Duodenal mucosa (tissue), 2 donors: ENCODE measurements around the gene APOL6.
A peak's percentile ranks its signal among the peaks of the same experiment; 100 is the strongest.

Experiments used
- H3K27ac ChIP-seq: one replicate; pipeline ENCODE4 v1.7.0; 2013; ENCODE audit warnings: low read depth, low read length
- H3K27me3 ChIP-seq, 2 donors: one replicate each; pipeline ENCODE4 v1.7.0; 2013; ENCODE audit warnings: low read length in 2 of 2, control low read depth in 1 of 2; ENCODE audit not compliant: insufficient read depth in 2 of 2, control insufficient read depth in 1 of 2
- H3K36me3 ChIP-seq, 2 donors: one replicate each; pipeline ENCODE4 v1.7.0; 2013; ENCODE audit warnings: low read length in 2 of 2, control low read depth in 1 of 2; ENCODE audit not compliant: insufficient read depth in 2 of 2, control insufficient read depth in 1 of 2
- H3K4me1 ChIP-seq, 2 donors: one replicate each; pipeline ENCODE4 v1.7.0; 2013; ENCODE audit warnings: low read length in 2 of 2, control low read depth in 1 of 2; ENCODE audit not compliant: insufficient read depth in 2 of 2, control insufficient read depth in 1 of 2
- H3K4me3 ChIP-seq, 2 donors: one replicate each; pipeline ENCODE4 v1.7.0; 2013; ENCODE audit warnings: low read length in 2 of 2, low read depth in 1 of 2
- H3K9ac ChIP-seq, 2 donors: one replicate each; pipeline ENCODE4 v1.7.0; 2013; ENCODE audit warnings: low read length in 2 of 2, low read depth in 1 of 2
- H3K9me3 ChIP-seq, 2 donors: one replicate each; pipeline ENCODE4 v1.7.0; 2013; ENCODE audit warnings: low read length in 2 of 2, control low read depth in 1 of 2; ENCODE audit not compliant: control insufficient read depth in 1 of 2

The APOL6 gene

GRCh38 chr22:35627267-35628041 is 20.8 kb upstream of the APOL6 start:
- H3K9ac ChIP-seq: peak overlapping the region; percentile 91 to 92
- peaks cover 8% of the 10 kb centered on the region in 2 donors for H3K4me1 ChIP-seq
- no peaks in the 10 kb centered on the region for H3K27me3 ChIP-seq
- H3K9me3 ChIP-seq: no peaks in the 10 kb centered on the region
- peak overlapping the region; percentile 90 to 93 for H3K4me3 ChIP-seq
- no peaks in the 10 kb centered on the region for H3K36me3 ChIP-seq
- H3K27ac ChIP-seq: peak overlapping the region; percentile 73

GRCh38 chr22:35628732-35629131 is 19.5 kb upstream of the APOL6 start:
- Histone ChIP-seq H3K4me3 (no peak overlapping the region), H3K4me1 (peaks cover 0 to 4% of the 10 kb centered on the region in 2 donors), H3K9ac (no peak overlapping the region), H3K27me3 (no peaks in the 10 kb centered on the region), H3K27ac (no peak overlapping the region), H3K36me3 (no peaks in the 10 kb centered on the region), H3K9me3 (no peaks in the 10 kb centered on the region)

GRCh38 chr22:35629406-35630216 is 18.6 kb upstream of the APOL6 start:
- Histone ChIP-seq H3K4me3 (no peak overlapping the region), H3K27ac (no peak overlapping the region), H3K9ac (no peak overlapping the region), H3K36me3 (no peaks in the 10 kb centered on the region), H3K27me3 (no peaks in the 10 kb centered on the region), H3K9me3 (no peaks in the 10 kb centered on the region), H3K4me1 (peaks cover 0 to 4% of the 10 kb centered on the region in 2 donors)

- Histone ChIP-seq H3K9me3 (no peaks in the 10 kb centered on the region), H3K27me3 (no peaks in the 10 kb centered on the region), H3K36me3 (no peaks in the 10 kb centered on the region), H3K27ac (no peak overlapping the region), H3K4me1 (peaks cover 0 to 4% of the 10 kb centered on the region in 2 donors), H3K9ac (no peak overlapping the region), H3K4me3 (no peak overlapping the region)
These were observed 17.9 kb upstream of the APOL6 start for GRCh38 chr22:35630387-35630793.

GRCh38 chr22:35630891-35631290 is 17.4 kb upstream of the APOL6 start:
- H3K4me1 ChIP-seq: peaks cover 0 to 4% of the 10 kb centered on the region in 2 donors
- H3K27me3 ChIP-seq: no peaks in the 10 kb centered on the region
- no peaks in the 10 kb centered on the region for H3K36me3 ChIP-seq
- no peak overlapping the region for H3K27ac ChIP-seq
- no peak overlapping the region for H3K4me3 ChIP-seq
- no peak overlapping the region for H3K9ac ChIP-seq
- no peaks in the 10 kb centered on the region for H3K9me3 ChIP-seq

- Histone ChIP-seq H3K4me1 (peaks cover 0 to 4% of the 10 kb centered on the region in 2 donors), H3K27ac (no peak overlapping the region), H3K9me3 (no peaks in the 10 kb centered on the region), H3K9ac (no peak overlapping the region), H3K36me3 (no peaks in the 10 kb centered on the region), H3K4me3 (no peak overlapping the region), H3K27me3 (no peaks in the 10 kb centered on the region)
These were observed 16.6 kb upstream of the APOL6 start for GRCh38 chr22:35631597-35631996.

GRCh38 chr22:35632935-35633334 is 15.3 kb upstream of the APOL6 start:
- no peaks in the 10 kb centered on the region for H3K27me3 ChIP-seq
- H3K4me3 ChIP-seq: no peak overlapping the region
- no peaks in the 10 kb centered on the region for H3K36me3 ChIP-seq
- no peak overlapping the region for H3K9ac ChIP-seq
- H3K27ac ChIP-seq: no peak overlapping the region
- H3K9me3 ChIP-seq: no peaks in the 10 kb centered on the region
- peaks cover 3 to 4% of the 10 kb centered on the region in 2 donors for H3K4me1 ChIP-seq

GRCh38 chr22:35633520-35633919 is 14.7 kb upstream of the APOL6 start:
- no peaks in the 10 kb centered on the region for H3K36me3 ChIP-seq
- no peak overlapping the region for H3K4me3 ChIP-seq
- H3K4me1 ChIP-seq: peaks cover 4 to 5% of the 10 kb centered on the region in 2 donors
- no peaks in the 10 kb centered on the region for H3K9me3 ChIP-seq
- H3K27me3 ChIP-seq: no peaks in the 10 kb centered on the region
- no peak overlapping the region for H3K9ac ChIP-seq
- no peak overlapping the region for H3K27ac ChIP-seq

GRCh38 chr22:35634015-35634414 is 14.2 kb upstream of the APOL6 start:
- Histone ChIP-seq H3K27me3 (no peaks in the 10 kb centered on the region), H3K9ac (no peak overlapping the region), H3K27ac (no peak overlapping the region), H3K4me1 (peaks cover 4 to 5% of the 10 kb centered on the region in 2 donors), H3K4me3 (no peak overlapping the region), H3K36me3 (no peaks in the 10 kb centered on the region), H3K9me3 (no peaks in the 10 kb centered on the region)

GRCh38 chr22:35634943-35635540 is 13.2 kb upstream of the APOL6 start:
- Histone ChIP-seq H3K4me1 (peaks cover 0 to 5% of the 10 kb centered on the region in 2 donors), H3K27ac (no peak overlapping the region), H3K9me3 (no peaks in the 10 kb centered on the region), H3K27me3 (no peaks in the 10 kb centered on the region), H3K4me3 (no peak overlapping the region), H3K36me3 (no peaks in the 10 kb centered on the region), H3K9ac (no peak overlapping the region)
